AG09309 (cell line): Measurements from ENCODE around the gene GRAMD4.

Source experiments
- DNase-seq: peaks from one replicate; pipeline ENCODE4 v3.0.0-alpha.2; 2010; ENCODE audit warnings: low read depth
- H3K4me3 ChIP-seq: 2 replicates; pipeline ENCODE4 v1.5.1; 2011; ENCODE audit warnings: mild to moderate bottlenecking, low read depth, low read length, moderate library complexity; ENCODE audit not compliant: control insufficient read depth
- CTCF ChIP-seq: IDR thresholded peaks from 2 replicates; pipeline ENCODE4 v1.5.1; 2011; ENCODE audit warnings: mild to moderate bottlenecking, low read depth, low read length, inconsistent platforms; ENCODE audit not compliant: insufficient read depth, control insufficient read depth; ENCODE audit errors: missing control alignments

The GRAMD4 gene

GRCh38 chr22:46619830-46620501 lies at the start of gene GRAMD4:
Gene GRAMD4, plus strand, starts transcription at chr22:46620386. Its CDS starts 6,414 bp downstream, at chr22:46626800.
- H3K4me3 ChIP-seq, result no peak within 1 kb of the TSS
- TF ChIP-seq CTCF, result no peak
- DNase-seq, result no peak

- no peak for TF ChIP-seq CTCF
- DNase-seq, result no peak
- no peak overlapping the region for H3K4me3 ChIP-seq
Measured at GRCh38 chr22:46571642-46572250, 48.4 kb upstream of the GRAMD4 start.

- no peak for DNase-seq
- no peak for TF ChIP-seq CTCF
- no peak overlapping the region for H3K4me3 ChIP-seq
Measured at GRCh38 chr22:46572911-46573780, 47.0 kb upstream of the GRAMD4 start.

- TF ChIP-seq CTCF, result no peak
- DNase-seq, result no peak
- no peak overlapping the region for H3K4me3 ChIP-seq
Measured at GRCh38 chr22:46573781-46574437, 46.3 kb upstream of the GRAMD4 start.

- no peak overlapping the region for H3K4me3 ChIP-seq
- no peak for TF ChIP-seq CTCF
- no peak for DNase-seq
Measured at GRCh38 chr22:46574438-46574992, 45.7 kb upstream of the GRAMD4 start.
